Upper lobe of right lung (tissue), 1 donor: ENCODE data around the gene DLG4. TPM values are rescaled to one million over a fixed set of nuclear protein-coding genes. Genes with fewer than 3 reads are reported as not detected.

ENCODE experiments used
- ATAC-seq: fragments of 200-7000 bp; cut with Tn5 transposase; one replicate; pipeline ENCODE4 v1.9.1; 2020; ENCODE audit warnings: mild to moderate bottlenecking, moderate library complexity
- DNase-seq: peaks from one replicate; pipeline ENCODE4 v3.0.0-alpha.2; 2020
- H3K27ac ChIP-seq: fragments of 200-600 bp; one replicate; pipeline ENCODE4 v1.8.0; 2022
- H3K27me3 ChIP-seq: fragments of 200-600 bp; one replicate; pipeline ENCODE4 v1.8.0; 2022; ENCODE audit warnings: mild to moderate bottlenecking
- H3K36me3 ChIP-seq: fragments of 200-600 bp; one replicate; pipeline ENCODE4 v1.8.0; 2022
- H3K4me1 ChIP-seq: fragments of 200-600 bp; one replicate; pipeline ENCODE4 v1.8.0; 2022
- H3K4me3 ChIP-seq: fragments of 200-600 bp; one replicate; pipeline ENCODE4 v1.8.0; 2022; ENCODE audit warnings: mild to moderate bottlenecking
- H3K9me3 ChIP-seq: fragments of 200-600 bp; one replicate; pipeline ENCODE4 v1.8.0; 2022
- intact Hi-C: fragments of 100-400 bp; cut with DNase I; formaldehyde crosslinking; loops from one replicate; pipeline ENCODE4 v1.11.0; 2022
- long read RNA-seq: library from polyadenylated mRNA; unstranded; transcript quantifications from one replicate; pipeline ENCODE4 v2.0.0, GENCODE V29; 2021
- total RNA-seq: library from RNA; stranded (reverse); fragmentation: NEBNext Ultra II Directional; extraction: Animal tissue kit (Norgen Biotek cat#: 25700); gene quantifications from one replicate; pipeline ENCODE4 v1.2.1, GENCODE V29; 2021
- TF ChIP-seq, protein P1 (sequence below): fragments of 200-600 bp; IDR thresholded peaks from one replicate; pipeline ENCODE4 v1.8.0; 2022; ENCODE audit warnings: antibody characterized with exemption
- donor health status: DM: no; HTN: yes; CAD: no; lungs with severe emphysema.

Gene DLG4
- 30.7 TPM for total RNA-seq
- long read RNA-seq, partial matches to known transcripts: 2 of 9 reads
- long read RNA-seq, other reads (novel, unspliced or antisense): 2 of 9 reads

DNA sequence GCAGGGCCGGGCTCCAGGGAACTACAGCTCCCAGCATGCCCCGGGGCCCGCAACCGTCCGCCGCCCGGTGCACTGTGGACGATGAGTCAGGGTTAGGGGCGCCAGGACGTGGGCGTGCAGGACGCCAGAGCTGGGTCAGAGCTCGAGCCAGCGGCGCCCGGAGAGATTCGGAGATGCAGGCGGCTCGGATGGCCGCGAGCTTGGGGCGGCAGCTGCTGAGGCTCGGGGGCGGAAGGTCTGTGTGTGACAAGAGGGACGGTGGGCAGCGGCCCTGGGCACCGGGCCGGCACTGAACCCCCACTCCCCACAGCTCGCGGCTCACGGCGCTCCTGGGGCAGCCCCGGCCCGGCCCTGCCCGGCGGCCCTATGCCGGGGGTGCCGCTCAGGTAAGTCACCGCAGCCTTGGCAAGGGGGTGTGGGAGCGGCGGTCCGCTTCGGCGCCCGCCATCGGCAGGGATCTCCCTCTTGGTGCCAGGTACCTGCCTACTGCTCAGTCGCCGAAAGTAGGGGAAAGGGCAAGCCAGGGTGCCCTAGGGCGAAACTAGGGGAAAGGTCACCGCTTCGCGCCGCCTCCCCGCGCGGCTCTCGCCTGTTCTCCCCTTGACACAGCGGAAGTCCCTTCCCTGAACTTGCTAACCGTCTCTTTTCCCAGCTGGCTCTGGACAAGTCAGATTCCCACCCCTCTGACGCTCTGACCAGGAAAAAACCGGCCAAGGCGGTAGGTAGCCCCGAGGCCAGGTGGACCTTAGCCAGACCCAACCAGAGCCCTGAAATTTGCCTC, at the start of gene DLG4, which contains the start of gene ACADVL:
DLG4 (minus strand) TSS at position 25 of the 781 bp plus-strand sequence.
ACADVL (plus strand) TSS at position 127 of the 781 bp plus-strand sequence; CDS start at position 174, 47 bp downstream.
- Histone ChIP-seq H3K27ac (peak within 1 kb of the TSS; percentile 95), H3K27me3 (no peaks in the 10 kb centered on the region), H3K4me1 (peaks cover 53% of the 10 kb centered on the region), H3K36me3 (peaks cover 37% of the 10 kb centered on the region), H3K9me3 (no peaks in the 10 kb centered on the region), H3K4me3 (peak within 1 kb of the TSS; percentile 98)
- DNase-seq (peak; percentile 95), ATAC-seq (peak; percentile 86)
- intact Hi-C loops: no loop called here
- TF ChIP-seq, protein P1, sequence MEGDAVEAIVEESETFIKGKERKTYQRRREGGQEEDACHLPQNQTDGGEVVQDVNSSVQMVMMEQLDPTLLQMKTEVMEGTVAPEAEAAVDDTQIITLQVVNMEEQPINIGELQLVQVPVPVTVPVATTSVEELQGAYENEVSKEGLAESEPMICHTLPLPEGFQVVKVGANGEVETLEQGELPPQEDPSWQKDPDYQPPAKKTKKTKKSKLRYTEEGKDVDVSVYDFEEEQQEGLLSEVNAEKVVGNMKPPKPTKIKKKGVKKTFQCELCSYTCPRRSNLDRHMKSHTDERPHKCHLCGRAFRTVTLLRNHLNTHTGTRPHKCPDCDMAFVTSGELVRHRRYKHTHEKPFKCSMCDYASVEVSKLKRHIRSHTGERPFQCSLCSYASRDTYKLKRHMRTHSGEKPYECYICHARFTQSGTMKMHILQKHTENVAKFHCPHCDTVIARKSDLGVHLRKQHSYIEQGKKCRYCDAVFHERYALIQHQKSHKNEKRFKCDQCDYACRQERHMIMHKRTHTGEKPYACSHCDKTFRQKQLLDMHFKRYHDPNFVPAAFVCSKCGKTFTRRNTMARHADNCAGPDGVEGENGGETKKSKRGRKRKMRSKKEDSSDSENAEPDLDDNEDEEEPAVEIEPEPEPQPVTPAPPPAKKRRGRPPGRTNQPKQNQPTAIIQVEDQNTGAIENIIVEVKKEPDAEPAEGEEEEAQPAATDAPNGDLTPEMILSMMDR: no peak

DNA sequence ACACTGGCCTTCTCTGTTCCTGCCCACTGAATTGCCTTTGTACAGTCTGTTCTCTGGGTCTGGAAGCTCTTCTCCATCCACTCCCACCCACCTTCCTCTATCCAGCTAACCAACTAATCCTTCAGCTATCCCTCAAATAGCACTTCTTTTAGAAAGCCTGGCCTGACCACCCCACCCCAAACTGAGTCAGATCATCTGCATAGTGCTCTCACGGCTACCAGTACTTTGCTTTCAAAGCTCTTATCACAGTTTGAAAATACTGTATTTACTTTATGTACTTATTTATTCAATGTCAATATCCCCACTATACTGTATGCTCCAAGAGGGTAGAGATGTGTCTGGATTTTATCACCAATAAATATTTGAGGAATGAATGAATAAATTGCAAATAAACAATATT, 47.1 kb upstream of the DLG4 start:
- Histone ChIP-seq H3K9me3 (no peaks in the 10 kb centered on the region), H3K27ac (no peak overlapping the region), H3K36me3 (no peaks in the 10 kb centered on the region), H3K4me3 (no peak overlapping the region), H3K27me3 (peaks cover 4% of the 10 kb centered on the region), H3K4me1 (peaks cover 10% of the 10 kb centered on the region)
- intact Hi-C loops: no loop called here
- DNase-seq (no peak), ATAC-seq (no peak)
- TF ChIP-seq, protein P1: no peak

DNA sequence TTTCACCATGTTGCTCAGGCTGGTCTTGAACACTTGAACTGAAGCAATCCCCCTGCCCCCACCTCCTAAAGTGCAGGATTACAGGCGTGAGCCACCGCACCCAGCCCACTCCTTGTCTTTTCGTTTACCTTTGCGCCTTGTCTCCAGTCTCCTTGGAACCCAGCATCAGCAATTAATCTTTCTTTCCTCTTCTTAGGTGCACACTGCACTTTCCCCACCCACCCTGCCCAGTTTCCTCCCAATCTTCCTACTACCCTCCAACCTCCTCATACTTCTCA, 44.1 kb upstream of the DLG4 start:
- Histone ChIP-seq H3K27ac (peak overlapping the region; percentile 91), H3K4me3 (peak overlapping the region; percentile 68), H3K36me3 (peaks cover 3% of the 10 kb centered on the region), H3K4me1 (peaks cover 24% of the 10 kb centered on the region), H3K9me3 (no peaks in the 10 kb centered on the region), H3K27me3 (peaks cover 4% of the 10 kb centered on the region)
- no peak for DNase-seq
- TF ChIP-seq, protein P1: no peak
- intact Hi-C loops: no loop called here
- ATAC-seq: no peak

DNA sequence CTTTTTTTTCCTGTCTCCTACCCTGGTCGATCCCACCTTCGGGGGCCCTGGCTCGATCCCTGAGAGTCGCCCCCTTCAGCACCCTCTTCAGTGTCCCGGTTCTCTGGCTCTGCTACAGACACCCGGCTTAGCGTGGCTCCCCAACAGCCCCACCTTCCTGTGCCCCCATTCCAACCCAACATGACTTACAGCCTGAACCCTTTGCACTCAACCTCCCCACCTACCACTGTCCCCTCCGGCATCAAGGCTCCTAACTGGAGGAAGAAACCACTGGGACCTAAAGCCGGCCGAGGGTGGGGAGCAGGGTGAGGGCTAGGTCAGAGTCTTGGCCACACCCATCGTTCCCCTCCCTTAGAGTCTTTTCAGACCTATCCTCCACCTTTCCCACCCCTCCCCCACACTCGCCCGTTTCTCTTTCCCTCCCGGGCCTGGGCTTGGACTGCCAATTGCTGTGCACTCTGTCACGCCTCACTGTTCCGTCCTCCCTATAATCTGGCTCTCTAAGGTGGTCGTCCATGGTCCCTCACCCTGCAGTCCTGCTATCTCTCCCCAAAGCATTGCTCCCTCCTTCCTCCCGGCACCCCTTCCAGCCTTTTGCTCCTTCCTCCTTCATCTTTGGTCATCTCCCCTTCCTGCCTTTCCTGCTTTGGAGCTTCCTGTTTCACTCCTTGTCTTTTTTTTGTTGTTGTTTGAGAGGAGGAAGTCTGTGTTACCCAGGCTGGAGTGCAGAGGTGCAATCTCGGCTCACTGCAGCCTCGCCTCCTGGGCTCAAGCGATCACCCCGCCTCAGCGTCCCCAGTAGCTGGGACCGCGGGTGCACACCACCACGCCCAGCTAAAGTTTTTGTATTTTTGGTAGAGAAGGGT, 43.5 kb upstream of the DLG4 start:
- intact Hi-C loops: no loop called here
- ATAC-seq: peak; percentile 48

DNA sequence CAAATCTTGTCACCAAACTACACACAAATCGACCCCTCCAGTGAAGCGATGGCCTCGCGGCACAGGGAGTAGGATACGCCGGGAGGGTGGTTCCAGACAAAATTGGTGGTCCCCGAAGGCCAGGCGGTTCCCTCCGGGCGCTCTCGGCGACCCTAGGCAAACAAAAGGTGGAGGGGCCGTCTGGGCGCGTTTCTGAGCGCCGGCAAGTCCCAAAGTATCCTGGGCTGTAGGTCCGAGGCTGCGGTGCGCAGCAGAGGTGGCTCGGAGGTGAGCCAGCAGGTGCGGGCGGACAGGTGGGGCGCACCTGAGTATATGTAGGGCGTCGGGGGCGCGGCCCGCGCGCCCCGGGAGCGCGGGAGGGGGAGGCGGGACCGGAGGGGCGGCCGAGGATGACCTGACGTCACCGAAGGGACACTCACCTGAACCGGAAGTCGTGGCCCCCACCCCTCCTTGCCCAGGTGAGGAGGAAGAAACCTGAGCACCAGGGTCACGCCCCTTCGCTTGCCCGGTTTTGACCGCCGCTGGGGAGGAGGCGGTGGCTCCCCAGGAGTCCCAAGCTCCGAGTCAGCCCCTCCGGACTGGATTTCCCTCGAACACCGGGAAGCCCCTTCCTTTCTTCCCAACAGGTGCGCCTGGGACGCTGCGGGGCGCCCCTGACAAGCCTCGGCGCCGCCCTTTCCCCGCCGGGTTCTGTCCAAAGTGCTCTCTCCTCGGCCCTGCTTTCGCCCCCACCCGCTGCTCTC, 42.7 kb upstream of the DLG4 start, which contains the start of gene CLDN7:
CLDN7 (minus strand) TSS at position 287 of the 743 bp plus-strand sequence. CDS start 435 bp downstream, outside the sequence.
- Histone ChIP-seq H3K4me3 (peak within 1 kb of the TSS; percentile 68), H3K27ac (peak within 1 kb of the TSS; percentile 91), H3K4me1 (peaks cover 25% of the 10 kb centered on the region), H3K9me3 (no peaks in the 10 kb centered on the region), H3K27me3 (peaks cover 4% of the 10 kb centered on the region), H3K36me3 (peaks cover 17% of the 10 kb centered on the region)
- intact Hi-C loops: no loop called here
- DNase-seq: peak; percentile 95
- ATAC-seq: peak; percentile 80
- TF ChIP-seq, protein P1: no peak

More for the DNA sequence above, 43.5 kb upstream of the DLG4 start:
- peak; percentile 88 for DNase-seq
- Histone ChIP-seq H3K4me1 (peaks cover 25% of the 10 kb centered on the region), H3K9me3 (no peaks in the 10 kb centered on the region), H3K36me3 (peaks cover 9% of the 10 kb centered on the region), H3K27ac (peak overlapping the region; percentile 91), H3K27me3 (peaks cover 4% of the 10 kb centered on the region), H3K4me3 (peak overlapping the region; percentile 68)
- TF ChIP-seq, protein P1: no peak
